Immature natural killer cell (primary cell): Measurements from ENCODE around the gene SERGEF. TPM values are rescaled to one million over a fixed set of nuclear protein-coding genes. Genes with fewer than 3 reads are reported as not detected.

Source experiments
- DNase-seq, 3 donors: peaks; one replicate each; pipeline ENCODE4 v3.0.0; 2022; ENCODE audit warnings: mixed read lengths in 1 of 3
- H3K27ac Mint-ChIP-seq, 6 donors: one replicate each; pipeline ENCODE4 v1.8.0; 2020; ENCODE audit warnings: mixed read lengths in 6 of 6, mild to moderate bottlenecking in 5 of 6, inconsistent platforms in 4 of 6, moderate library complexity in 3 of 6
- H3K27me3 Mint-ChIP-seq, 3 donors: one replicate each; pipeline ENCODE4 v1.8.0; 2020 to 2021; ENCODE audit warnings: low read depth in 3 of 3, mild to moderate bottlenecking in 3 of 3, mixed read lengths in 3 of 3, moderate library complexity in 3 of 3, inconsistent platforms in 1 of 3
- H3K36me3 Mint-ChIP-seq, 3 donors: one replicate each; pipeline ENCODE4 v1.8.0; 2020; ENCODE audit warnings: mixed read lengths in 3 of 3, inconsistent platforms in 2 of 3, mild to moderate bottlenecking in 2 of 3
- H3K4me1 Mint-ChIP-seq, 2 donors: one replicate each; pipeline ENCODE4 v1.8.0; 2020; ENCODE audit warnings: inconsistent platforms in 2 of 2, mild to moderate bottlenecking in 2 of 2, mixed read lengths in 2 of 2, moderate library complexity in 1 of 2
- H3K4me3 Mint-ChIP-seq, 5 donors: one replicate each; pipeline ENCODE4 v1.8.0; 2020; ENCODE audit warnings: mild to moderate bottlenecking in 5 of 5, mixed read lengths in 5 of 5, inconsistent platforms in 3 of 5, moderate library complexity in 3 of 5
- H3K9me3 Mint-ChIP-seq, 6 donors: one replicate each; pipeline ENCODE4 v1.8.0; 2020; ENCODE audit warnings: mild to moderate bottlenecking in 6 of 6, mixed read lengths in 6 of 6, inconsistent platforms in 4 of 6, moderate library complexity in 3 of 6
- polyA plus RNA-seq, 3 donors: library from polyadenylated mRNA; unstranded; fragments of 300-500 nt; fragmentation: Illumina TruSeq; gene quantifications; one replicate each; pipeline ENCODE4 v1.2.3, GENCODE V29; 2021

Gene SERGEF
- polyA plus RNA-seq, 3 donors from 2014 or later: 52.0 to 104 (median 68.3) TPM

- H3K36me3 Mint-ChIP-seq: peaks cover 4 to 13% (median 5%) of the 10 kb centered on the region in 3 donors
- no peak for DNase-seq
Measured at GRCh38 chr11:17850336-17850735, 162.5 kb downstream of the SERGEF start.

DNA sequence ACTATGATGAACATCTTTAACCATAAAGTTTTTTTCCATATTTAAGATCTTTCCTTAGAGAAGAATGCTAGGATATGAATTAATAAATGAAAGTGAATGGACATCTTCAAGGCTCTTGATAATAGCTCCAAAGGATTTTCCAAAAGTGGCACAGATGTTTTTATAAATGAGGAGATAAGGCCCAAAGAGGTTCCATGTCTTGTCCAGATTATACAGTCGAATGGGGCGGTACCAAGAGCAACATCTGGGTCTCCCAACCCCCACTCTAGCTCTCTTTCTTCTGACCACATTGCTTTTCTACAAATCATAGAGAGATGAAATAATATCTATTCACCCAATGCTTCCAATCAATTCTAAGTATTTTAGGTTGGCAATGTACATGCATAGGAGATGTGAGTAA lies 164.1 kb downstream of the SERGEF start:
- Mint-ChIP-seq H3K9me3 (no peaks in the 10 kb centered on the region), H3K27me3 (no peaks in the 10 kb centered on the region), H3K4me1 (no peaks in the 10 kb centered on the region), H3K4me3 (no peak overlapping the region), H3K36me3 (peaks cover 4 to 17% (median 6%) of the 10 kb centered on the region in 3 donors), H3K27ac (no peak overlapping the region)
- no peak for DNase-seq

More at GRCh38 chr11:17850336-17850735, 162.5 kb downstream of the SERGEF start:
- no peaks in the 10 kb centered on the region for H3K9me3 Mint-ChIP-seq
- H3K4me3 Mint-ChIP-seq: no peak overlapping the region
- peaks cover under 1% of the 10 kb centered on the region in 2 donors for H3K4me1 Mint-ChIP-seq
- no peak overlapping the region for H3K27ac Mint-ChIP-seq
- no peaks in the 10 kb centered on the region for H3K27me3 Mint-ChIP-seq

DNA sequence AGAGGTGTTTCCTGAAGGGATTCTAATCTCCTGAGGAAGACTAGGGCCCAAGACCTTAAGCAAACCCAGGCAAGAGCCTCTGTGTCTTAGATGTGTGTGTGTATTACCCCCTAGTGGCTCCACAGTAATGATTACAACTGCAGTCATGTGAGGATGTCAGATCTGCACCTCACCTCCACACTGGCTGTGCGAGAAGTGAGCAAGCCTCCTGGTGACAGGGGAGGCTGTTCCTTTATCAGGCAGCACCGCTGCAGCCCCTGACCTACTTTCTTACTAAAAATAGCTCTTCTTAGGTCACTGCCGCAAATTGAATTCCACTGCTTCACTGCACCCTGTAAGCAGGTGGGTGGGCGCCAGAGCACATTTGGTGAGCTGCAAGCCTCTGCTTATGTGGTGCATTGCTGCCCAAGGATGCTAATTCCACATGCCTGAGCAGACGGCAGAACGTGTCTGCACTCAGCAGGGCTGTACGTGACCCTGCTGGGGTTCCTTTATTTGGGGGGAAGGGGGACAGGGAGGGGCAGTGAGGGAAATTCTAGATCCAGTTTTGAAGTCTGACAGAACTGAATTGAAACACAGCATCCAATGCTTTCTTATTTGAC lies 165.9 kb downstream of the SERGEF start:
- Mint-ChIP-seq H3K27me3 (no peaks in the 10 kb centered on the region), H3K36me3 (peaks cover 4 to 17% (median 12%) of the 10 kb centered on the region in 3 donors), H3K9me3 (no peaks in the 10 kb centered on the region), H3K4me3 (no peak overlapping the region), H3K27ac (no peak overlapping the region), H3K4me1 (peaks cover 0 to 2% of the 10 kb centered on the region in 2 donors)
- DNase-seq: no peak

- H3K4me1 Mint-ChIP-seq: peaks cover 10 to 17% of the 10 kb centered on the region in 2 donors
- DNase-seq: no peak
- no peaks in the 10 kb centered on the region for H3K9me3 Mint-ChIP-seq
- H3K27me3 Mint-ChIP-seq: no peaks in the 10 kb centered on the region
- no peak overlapping the region for H3K4me3 Mint-ChIP-seq
- peaks cover 4 to 17% (median 14%) of the 10 kb centered on the region in 3 donors for H3K36me3 Mint-ChIP-seq
- no peak overlapping the region for H3K27ac Mint-ChIP-seq
Measured at GRCh38 chr11:17845431-17845881, 167.4 kb downstream of the SERGEF start.

DNA sequence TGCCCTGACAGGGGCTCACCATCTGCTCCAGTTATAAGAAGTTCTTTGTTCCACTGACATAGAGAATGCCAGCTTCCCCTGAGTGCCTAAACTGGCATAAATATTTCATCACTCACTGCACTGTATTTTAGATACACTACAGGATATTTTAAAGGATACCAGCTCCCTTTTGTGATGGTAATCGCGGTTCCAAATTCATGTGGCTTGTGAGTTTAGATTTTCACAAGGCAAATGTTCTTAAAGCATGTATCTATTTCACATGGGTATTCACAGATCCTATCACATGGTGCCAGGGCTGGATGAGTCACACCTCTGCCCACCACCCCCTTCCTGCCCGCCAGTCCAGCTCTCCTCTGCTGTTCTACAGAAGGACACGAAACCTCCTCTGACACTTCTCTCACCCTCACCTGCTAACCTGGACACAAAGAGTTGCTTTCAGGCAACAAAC lies 172.7 kb downstream of the SERGEF start:
- Mint-ChIP-seq H3K36me3 (peaks cover 0 to 9% (median 2%) of the 10 kb centered on the region in 3 donors), H3K4me1 (peaks cover 15 to 23% of the 10 kb centered on the region in 2 donors), H3K4me3 (no peak overlapping the region), H3K27me3 (no peaks in the 10 kb centered on the region), H3K9me3 (no peaks in the 10 kb centered on the region), H3K27ac (peak overlapping the region in 3 of 6 donors; percentile 2 to 67 (median 67))
- DNase-seq: no peak

DNA sequence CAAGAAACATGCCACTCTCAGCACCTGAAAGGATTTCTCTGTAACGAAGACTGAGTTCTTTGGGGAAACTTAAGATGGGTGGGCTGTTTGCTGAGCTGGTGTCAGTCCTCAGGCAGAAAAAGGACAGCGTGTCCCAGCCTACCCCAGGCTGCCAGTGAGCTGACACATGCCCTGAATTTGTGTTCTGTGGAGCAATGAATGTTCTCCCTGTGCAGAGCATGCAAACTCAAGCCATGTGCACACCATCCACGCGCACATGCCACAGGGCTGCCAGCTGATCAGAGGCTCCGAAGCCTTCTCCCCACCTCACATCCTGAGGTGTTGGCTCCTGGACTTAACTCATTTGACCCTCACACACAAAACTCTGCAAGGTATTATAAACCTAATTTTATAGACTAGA lies 173.4 kb downstream of the SERGEF start:
- H3K4me1 Mint-ChIP-seq: peaks cover 15 to 23% of the 10 kb centered on the region in 2 donors

DNA sequence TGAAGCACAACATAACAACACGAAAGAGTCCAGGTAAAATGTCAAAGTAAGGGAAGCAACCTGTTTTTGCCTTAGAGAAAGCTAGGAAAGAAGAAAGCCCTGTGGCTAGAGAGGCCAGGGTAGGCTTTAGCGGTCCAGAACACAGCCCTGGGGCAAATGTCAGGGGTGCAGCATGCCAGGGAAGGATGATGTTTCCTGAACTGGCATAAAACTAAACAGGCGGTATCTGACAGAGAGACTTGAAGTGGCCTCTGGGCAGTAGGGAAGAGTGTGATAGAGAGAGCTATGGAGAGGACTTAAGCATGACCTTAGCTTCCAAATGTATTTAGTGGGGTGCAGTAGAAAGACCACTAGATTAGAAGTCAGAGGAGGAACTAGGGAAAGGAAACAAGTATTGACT lies 174.7 kb downstream of the SERGEF start:
- DNase-seq: no peak
- Mint-ChIP-seq H3K36me3 (peaks cover 0 to 5% (median 0%) of the 10 kb centered on the region in 3 donors), H3K27me3 (no peaks in the 10 kb centered on the region), H3K4me3 (no peak overlapping the region), H3K27ac (no peak overlapping the region), H3K4me1 (peaks cover 15 to 23% of the 10 kb centered on the region in 2 donors), H3K9me3 (no peaks in the 10 kb centered on the region)

More for the DNA sequence above, 173.4 kb downstream of the SERGEF start:
- DNase-seq: no peak
- Mint-ChIP-seq H3K4me3 (no peak overlapping the region), H3K9me3 (no peaks in the 10 kb centered on the region), H3K27ac (no peak overlapping the region), H3K36me3 (peaks cover 0 to 9% (median 0%) of the 10 kb centered on the region in 3 donors), H3K27me3 (no peaks in the 10 kb centered on the region)

- peaks cover 0 to 3% (median 0%) of the 10 kb centered on the region in 3 donors for H3K27me3 Mint-ChIP-seq
- H3K27ac Mint-ChIP-seq: no peak overlapping the region
- H3K4me3 Mint-ChIP-seq: no peak overlapping the region
- H3K9me3 Mint-ChIP-seq: peaks cover 0 to 2% (median 0%) of the 10 kb centered on the region in 6 donors
- DNase-seq: no peak
- peaks cover 0 to 13% (median 0%) of the 10 kb centered on the region in 3 donors for H3K36me3 Mint-ChIP-seq
- no peaks in the 10 kb centered on the region for H3K4me1 Mint-ChIP-seq
Measured at GRCh38 chr11:17831883-17832282, 181.0 kb downstream of the SERGEF start.

DNA sequence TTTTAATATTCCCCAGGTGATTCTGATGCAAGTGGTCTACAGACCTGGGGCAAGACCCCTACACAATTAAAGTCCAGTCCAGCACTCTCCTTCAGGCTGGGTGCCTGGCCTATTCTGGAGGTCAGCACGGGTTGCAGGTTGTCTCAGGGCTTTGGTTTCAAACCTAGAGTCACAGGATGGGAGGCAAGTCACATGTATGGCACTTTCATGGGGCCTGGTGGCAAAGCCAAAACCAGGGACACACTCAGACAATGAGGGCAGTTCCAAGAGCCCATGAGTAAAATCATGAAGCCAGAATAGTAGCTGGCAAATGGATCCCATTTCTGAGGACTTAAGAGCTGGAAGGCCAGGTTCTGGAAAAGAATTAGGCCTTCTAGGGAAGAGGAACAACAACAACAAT lies 181.6 kb downstream of the SERGEF start:
- H3K4me1 Mint-ChIP-seq: no peaks in the 10 kb centered on the region
- H3K27me3 Mint-ChIP-seq: peaks cover 0 to 3% (median 0%) of the 10 kb centered on the region in 3 donors
- peaks cover 0 to 2% (median 0%) of the 10 kb centered on the region in 6 donors for H3K9me3 Mint-ChIP-seq
- no peak overlapping the region for H3K27ac Mint-ChIP-seq
- DNase-seq: no peak
- H3K36me3 Mint-ChIP-seq: peaks cover 0 to 13% (median 0%) of the 10 kb centered on the region in 3 donors
- H3K4me3 Mint-ChIP-seq: no peak overlapping the region

GRCh38 chr11:17828311-17828751 lies 184.5 kb downstream of the SERGEF start:
- Mint-ChIP-seq H3K4me1 (no peaks in the 10 kb centered on the region), H3K4me3 (no peak overlapping the region), H3K36me3 (peaks cover 0 to 13% (median 0%) of the 10 kb centered on the region in 3 donors), H3K27me3 (peaks cover 0 to 3% (median 0%) of the 10 kb centered on the region in 3 donors), H3K9me3 (peaks cover 0 to 2% (median 0%) of the 10 kb centered on the region in 6 donors), H3K27ac (no peak overlapping the region)
- DNase-seq: no peak

DNA sequence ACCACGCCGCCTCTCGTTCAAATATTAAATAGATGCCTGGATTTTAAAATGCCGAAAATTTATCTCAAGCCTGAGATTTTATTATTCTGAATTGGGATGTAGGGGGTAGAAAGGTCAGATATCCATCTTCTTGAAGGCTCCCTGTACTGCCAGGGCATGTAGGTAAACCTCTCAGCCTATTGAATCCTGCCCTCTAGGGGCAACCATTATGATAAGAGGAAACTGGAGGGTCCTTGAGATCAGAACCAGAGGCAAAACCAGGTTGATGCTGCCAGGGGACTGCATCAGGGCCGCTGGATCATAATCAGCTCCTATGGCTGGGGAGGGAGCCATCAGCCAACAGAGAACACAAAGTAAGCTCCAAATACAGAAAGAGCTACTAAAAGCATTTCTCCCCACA lies 185.8 kb downstream of the SERGEF start:
- Mint-ChIP-seq H3K36me3 (peaks cover 0 to 5% (median 0%) of the 10 kb centered on the region in 3 donors), H3K4me3 (no peak overlapping the region)

GRCh38 chr11:17822401-17822781 lies 190.5 kb downstream of the SERGEF start:
- no peaks in the 10 kb centered on the region for H3K36me3 Mint-ChIP-seq
- H3K4me3 Mint-ChIP-seq: no peak overlapping the region

More for the DNA sequence above, 185.8 kb downstream of the SERGEF start:
- no peak overlapping the region for H3K27ac Mint-ChIP-seq
- H3K27me3 Mint-ChIP-seq: peaks cover 0 to 3% (median 0%) of the 10 kb centered on the region in 3 donors
- no peaks in the 10 kb centered on the region for H3K4me1 Mint-ChIP-seq
- H3K9me3 Mint-ChIP-seq: no peaks in the 10 kb centered on the region
- DNase-seq: no peak

DNA sequence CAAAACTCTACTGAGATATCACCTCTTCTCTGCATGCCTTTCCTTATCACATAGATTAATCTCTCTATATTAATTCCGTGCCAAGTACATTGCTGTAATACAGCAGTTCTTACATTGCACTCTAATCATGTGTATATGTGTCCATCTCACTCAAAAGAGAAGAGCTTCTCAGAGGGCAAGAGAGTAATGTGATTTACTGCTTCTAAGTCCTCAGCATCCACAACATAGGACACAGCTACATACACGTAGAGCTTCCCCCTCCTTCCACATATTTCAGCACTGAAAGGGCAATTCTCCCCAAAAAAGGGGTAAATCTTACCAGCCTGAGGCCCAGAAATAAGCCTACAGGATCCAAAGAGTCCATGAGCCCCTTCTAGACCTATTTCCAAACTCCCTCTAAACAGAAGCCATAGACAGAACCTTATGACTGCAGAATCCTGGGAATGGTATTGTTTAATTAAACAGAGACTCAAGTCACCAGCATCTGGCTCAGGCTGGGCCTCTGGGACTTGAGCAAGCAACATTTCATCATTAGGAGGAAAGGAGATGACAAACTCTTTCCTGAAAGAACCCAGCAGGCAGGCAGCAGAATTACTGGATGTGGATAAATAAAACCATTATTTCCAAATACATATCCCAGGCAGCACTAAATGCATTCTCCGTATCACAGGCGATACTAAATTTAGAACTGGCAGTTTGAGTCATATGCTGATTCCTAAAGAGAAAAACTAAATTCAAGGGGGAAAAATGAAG lies 191.0 kb downstream of the SERGEF start:
- no peaks in the 10 kb centered on the region for H3K9me3 Mint-ChIP-seq
- no peaks in the 10 kb centered on the region for H3K36me3 Mint-ChIP-seq
- no peak overlapping the region for H3K27ac Mint-ChIP-seq
- no peak overlapping the region for H3K4me3 Mint-ChIP-seq
- H3K4me1 Mint-ChIP-seq: no peaks in the 10 kb centered on the region
- no peaks in the 10 kb centered on the region for H3K27me3 Mint-ChIP-seq
- DNase-seq: no peak

More at GRCh38 chr11:17822401-17822781, 190.5 kb downstream of the SERGEF start:
- H3K27me3 Mint-ChIP-seq: no peaks in the 10 kb centered on the region
- no peak overlapping the region for H3K27ac Mint-ChIP-seq
- no peaks in the 10 kb centered on the region for H3K9me3 Mint-ChIP-seq
- DNase-seq: no peak
- no peaks in the 10 kb centered on the region for H3K4me1 Mint-ChIP-seq
